ENCODE data around the gene SNX9.
"Not testable (repeated sequence)": the region's sequence is repeated elsewhere in the genome, so short reads cannot be mapped to it uniquely, and the experiment has no call there.

Gene SNX9

DNA sequence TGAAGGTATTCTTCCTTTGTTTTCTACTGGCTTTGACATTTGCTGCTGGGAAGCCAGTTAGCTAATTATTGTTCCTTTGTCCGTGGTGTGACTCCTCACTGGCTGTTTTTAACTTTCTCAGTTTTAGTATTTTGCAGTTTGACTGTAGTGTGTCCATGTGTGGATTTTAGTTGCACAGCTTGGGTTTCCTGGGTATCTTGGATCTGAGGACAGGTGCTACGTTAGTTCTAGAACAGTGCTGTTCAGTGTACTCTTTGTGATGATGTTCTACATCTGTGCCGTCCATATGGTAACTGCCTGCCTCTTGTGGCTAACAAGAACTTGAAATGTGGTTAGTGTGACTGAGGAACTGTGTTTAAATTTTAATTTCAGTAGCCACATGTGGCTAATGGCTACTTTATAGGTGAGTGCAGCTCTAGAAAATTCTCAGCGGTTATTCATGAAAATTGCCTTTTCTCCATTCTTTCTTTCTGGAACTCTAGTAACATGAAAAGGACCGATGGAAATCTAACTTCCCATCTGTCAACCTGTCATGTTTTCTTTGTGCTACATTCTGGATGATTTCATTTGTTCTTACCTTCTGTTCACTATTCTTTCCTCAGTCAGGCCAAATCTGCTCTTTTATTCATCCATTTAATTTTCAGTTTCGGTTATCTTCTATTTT, 7.4 kb downstream of the SNX9 start:
- DNase-seq (ENCODE audit: extremely low read depth in 1 of 2, low read depth in 1 of 2), result no peak

DNA sequence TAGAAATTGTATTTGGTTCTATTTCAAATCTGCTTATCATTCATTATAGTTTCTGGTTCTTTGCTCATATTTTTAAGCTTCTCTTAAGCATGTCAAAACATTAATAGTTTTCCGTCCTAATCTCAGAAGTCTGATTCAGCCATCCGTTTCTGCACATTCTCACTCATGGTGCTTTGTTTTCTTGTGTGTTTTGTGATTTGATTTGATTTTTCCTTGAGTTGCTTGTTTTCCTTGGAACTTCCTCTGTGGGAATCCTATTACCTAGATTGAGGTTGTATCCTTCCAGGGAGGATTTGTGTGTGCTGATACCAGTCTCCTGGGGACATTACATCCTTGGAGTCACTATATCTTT, 7.9 kb downstream of the SNX9 start:
- no peak for DNase-seq (ENCODE audit: extremely low read depth in 1 of 2, low read depth in 1 of 2)

DNA sequence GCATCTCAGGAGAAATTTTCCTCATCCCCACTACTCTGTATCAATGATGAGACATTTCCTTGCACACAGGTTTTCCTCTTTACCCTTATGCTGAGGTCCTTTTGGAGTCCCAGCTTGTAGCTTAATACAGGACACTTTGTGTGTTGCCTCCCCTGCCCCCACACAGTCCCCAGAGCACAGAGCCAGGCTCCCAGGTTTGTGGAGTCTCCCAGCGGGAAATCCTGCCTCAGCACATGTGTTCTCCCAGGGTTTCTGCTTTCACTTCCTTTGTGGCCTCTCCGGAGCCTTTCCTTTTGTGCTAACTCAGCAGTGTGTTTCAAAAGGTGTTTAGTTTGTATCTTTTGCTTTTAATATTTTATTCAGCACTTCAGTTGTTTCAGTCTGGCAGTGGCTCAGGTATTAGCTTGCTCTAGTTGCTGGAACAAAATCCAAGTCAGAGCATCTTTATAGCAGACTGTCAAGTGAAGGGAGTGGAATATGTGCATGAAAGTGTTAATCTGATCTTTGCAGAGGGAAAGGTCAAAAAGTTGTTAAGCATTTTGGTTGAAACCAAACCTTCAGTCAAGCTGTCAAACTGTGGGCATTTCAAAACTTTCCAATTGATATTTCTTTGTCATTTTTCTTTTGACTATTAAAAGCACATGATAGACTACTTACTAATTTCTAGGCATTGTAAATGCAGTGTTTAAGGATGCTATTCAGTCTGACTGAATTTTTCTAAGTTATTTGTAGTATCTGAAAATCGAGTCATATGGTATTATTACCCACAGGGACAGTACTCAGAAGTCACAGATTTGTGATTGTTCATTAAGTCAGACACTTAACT, 8.6 kb downstream of the SNX9 start:
- no peak for DNase-seq (ENCODE audit: extremely low read depth in 1 of 2, low read depth in 1 of 2)

- no peak for DNase-seq (ENCODE audit: extremely low read depth in 1 of 2, low read depth in 1 of 2)
Measured at GRCh38 chr6:157832250-157832967, 9.4 kb downstream of the SNX9 start.

GRCh38 chr6:157834549-157834948, 11.5 kb downstream of the SNX9 start:
- DNase-seq (ENCODE audit: extremely low read depth in 1 of 2, low read depth in 1 of 2), result no peak

DNA sequence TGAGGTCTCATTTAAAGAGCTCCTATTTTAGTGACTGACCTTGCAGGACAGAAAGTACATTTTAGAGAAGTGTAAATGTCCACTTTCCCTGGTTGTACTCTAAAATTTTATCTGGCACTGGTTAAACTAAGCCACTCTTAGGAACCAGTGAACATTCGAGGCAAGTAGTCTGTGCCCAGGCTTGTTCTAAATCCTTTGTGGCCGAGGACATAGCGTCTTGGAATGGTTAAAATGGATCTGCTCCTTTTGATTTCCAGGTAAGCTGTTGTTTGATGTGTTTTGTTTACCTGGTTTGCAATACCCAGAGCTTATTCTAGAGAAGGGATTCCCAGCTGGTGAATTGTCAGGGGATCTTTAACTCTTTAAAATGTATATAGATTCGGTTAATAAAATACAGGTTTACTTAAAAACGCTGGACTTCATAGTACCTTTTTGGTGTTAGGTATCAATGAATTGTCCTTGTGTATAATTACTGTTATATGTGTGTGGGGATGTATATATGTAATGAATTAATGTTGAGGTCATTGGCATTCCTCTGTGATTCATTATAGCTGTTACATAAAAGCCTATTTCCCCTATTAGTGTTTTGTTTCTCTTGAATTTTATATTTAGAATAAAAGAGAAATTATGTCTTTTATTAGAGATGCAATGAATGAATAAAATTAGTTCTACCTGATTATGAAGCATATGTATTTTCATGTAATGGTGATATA, 15.8 kb downstream of the SNX9 start:
- DNase-seq (ENCODE audit: extremely low read depth in 1 of 2, low read depth in 1 of 2), result no peak

DNA sequence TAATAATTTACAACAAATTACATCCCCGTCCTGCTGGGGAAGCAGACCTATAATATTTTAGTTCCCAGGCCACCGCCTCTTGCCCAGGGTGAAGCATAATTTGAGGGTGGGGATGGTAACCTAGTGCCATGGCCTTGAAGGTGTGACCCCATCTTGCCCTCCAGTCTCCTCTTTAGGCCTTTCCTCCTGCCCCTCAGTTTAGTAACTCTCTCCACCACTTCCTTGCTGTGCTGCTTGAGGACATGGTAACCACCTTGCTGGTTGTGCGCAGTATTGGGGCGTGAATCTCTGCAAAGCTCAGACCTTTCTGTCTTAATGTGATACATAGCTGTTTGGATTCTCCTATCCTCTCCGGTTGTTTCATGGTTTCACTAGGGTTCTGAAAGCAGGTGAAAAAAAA, 16.6 kb downstream of the SNX9 start:
- no peak for DNase-seq (ENCODE audit: extremely low read depth in 1 of 2, low read depth in 1 of 2)

- no peak for DNase-seq (ENCODE audit: extremely low read depth in 1 of 2, low read depth in 1 of 2)
Measured at GRCh38 chr6:157840261-157840660, 17.2 kb downstream of the SNX9 start.

- DNase-seq (ENCODE audit: extremely low read depth in 1 of 2, low read depth in 1 of 2), result no peak
Measured at GRCh38 chr6:157840776-157841175, 17.7 kb downstream of the SNX9 start.

DNA sequence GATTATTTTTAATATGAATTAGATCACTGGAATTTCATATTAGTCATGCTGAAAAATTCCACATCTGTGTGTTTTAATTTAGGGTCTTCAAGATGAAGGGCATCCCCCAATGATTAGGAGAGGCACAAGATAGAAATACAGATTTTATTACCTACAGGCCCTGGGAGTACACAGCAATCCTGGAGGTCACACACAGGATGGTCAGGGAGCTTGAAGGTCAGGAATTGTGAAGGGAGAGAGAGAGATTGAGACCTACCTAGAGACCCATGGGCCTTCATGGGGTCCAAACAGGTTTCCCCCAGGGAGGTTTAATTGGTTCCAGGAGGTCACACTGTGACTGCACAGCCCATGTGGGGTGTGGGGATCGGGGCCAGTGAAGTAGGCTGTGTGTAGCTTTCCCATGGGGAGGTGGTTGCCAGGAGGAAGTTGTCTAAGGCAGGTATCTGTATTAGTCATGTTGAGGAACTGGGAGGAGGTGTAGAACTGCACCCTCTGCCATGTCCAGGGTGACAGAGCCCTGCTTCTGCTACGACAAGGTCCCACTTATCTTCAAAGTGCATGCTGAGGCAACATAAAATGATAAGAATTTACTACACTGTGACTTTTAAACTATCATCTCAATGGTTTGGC, 18.3 kb downstream of the SNX9 start:
- DNase-seq (ENCODE audit: extremely low read depth in 1 of 2, low read depth in 1 of 2), result no peak

DNA sequence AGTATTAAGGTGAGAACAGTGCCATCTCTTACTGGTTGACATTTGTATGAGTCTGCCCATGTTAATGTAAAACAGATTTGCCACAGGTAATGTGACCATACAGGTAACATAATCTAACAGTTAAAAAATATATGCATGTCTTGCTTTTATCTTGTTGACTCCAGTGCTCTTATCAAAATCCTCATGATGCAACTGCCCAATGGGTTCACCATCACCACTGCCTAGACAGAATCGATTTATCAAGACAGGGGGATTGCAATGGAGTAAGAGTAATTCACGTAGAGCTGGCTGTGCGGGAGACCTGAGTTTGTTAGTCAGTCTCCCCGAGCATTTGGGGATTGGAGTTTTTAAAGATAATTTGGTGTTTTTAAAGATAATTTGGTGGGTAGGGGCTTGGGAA, 19.2 kb downstream of the SNX9 start:
- no peak for DNase-seq (ENCODE audit: extremely low read depth in 1 of 2, low read depth in 1 of 2)

DNA sequence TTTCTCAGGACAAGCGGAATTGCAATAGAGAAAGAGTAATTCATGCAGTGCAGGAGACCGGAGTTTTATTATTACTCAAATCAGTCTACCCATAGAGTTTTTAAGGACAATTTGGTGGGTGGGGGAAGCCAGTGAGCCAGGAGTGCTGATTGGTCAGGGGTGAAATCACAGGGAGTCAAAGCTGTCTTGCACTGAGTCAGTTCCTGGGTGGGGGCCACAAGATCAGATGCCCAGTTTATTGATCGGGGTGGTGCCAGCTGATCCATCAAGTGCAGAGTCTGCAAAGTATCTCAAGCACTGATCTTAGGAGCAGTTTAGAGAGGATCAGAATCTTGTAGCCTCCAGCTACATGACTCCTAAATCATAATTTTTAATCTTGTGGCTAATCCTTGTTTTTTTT, 21.1 kb downstream of the SNX9 start:
- DNase-seq (ENCODE audit: extremely low read depth in 1 of 2, low read depth in 1 of 2), result not testable (repeated sequence)

- DNase-seq (ENCODE audit: extremely low read depth in 1 of 2, low read depth in 1 of 2), result no peak
Measured at GRCh38 chr6:157845493-157846259, 22.6 kb downstream of the SNX9 start.

GRCh38 chr6:157847846-157848245, 24.8 kb downstream of the SNX9 start:
- no peak for DNase-seq (ENCODE audit: extremely low read depth in 1 of 2, low read depth in 1 of 2)

- DNase-seq (ENCODE audit: extremely low read depth in 1 of 2, low read depth in 1 of 2), result no peak
Measured at GRCh38 chr6:157848693-157849092, 25.6 kb downstream of the SNX9 start.

- no peak for DNase-seq (ENCODE audit: extremely low read depth in 1 of 2, low read depth in 1 of 2)
Measured at GRCh38 chr6:157849288-157850017, 26.4 kb downstream of the SNX9 start.

DNA sequence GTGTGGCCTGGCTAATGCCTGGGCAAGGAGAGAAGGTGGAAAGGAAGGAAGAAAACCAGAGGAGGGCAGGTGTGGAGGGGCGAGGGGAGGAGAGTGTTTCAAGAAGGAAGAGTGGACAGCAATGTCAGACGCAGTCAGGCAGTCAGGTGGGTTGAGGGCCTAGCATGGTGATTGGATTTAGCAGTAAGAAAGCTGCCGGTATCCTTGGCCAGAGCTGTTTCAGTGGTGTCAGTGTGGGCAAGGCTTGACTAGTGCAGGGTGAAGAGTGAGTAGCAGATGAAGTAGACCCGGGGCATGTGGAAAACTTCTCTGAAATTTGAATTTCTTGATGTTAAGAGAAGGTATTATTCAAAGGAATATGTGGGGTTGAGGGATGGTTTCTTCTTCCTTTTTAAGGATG, 27.0 kb downstream of the SNX9 start:
- DNase-seq (ENCODE audit: extremely low read depth in 1 of 2, low read depth in 1 of 2), result no peak

DNA sequence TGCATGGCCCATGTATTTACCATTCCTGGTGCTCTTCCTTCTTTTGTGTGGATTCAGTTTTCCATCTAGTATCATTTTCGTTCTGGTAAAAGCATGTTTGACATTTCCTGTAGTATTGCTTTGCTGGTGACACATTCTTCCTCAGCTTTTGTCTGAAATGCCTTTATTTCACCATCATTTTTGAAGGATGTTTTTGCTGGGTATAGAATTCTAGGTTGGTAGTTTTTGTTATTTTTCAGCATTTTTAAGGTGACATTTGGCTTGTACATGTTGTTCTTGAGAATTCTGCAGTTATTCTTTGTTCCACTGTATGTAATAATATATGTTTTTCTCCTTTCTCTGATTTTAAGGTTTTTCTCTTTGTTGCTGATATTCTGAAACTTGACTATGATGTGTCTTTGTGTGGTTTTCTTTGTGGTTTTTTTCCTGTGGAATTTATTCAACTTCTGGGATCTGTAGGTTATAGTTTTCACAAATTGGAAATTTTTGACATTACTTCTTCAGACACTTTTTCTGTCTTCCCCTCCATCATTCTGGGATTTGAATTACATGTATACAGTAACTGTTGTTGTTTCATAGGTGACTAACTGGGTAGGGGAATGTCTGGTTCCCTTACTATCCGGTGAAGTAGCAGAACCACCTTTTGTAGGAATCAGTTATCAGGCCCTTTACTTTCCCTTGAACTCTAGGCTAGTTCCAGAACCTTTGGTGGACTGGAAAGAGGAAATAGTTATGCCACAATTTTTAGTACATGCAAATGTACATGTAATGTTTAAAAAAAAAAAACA, 30.2 kb downstream of the SNX9 start:
- no peak for DNase-seq (ENCODE audit: extremely low read depth in 1 of 2, low read depth in 1 of 2)
